Glomerular visceral epithelial cell (primary cell): Measurements from ENCODE around the gene CEP120.
"Not testable (repeated sequence)": the region's sequence is repeated elsewhere in the genome, so short reads cannot be mapped to it uniquely, and the experiment has no call there.

ENCODE experiments used
- DNase-seq: peaks from one replicate; pipeline ENCODE4 v3.0.0-alpha.2; 2016; ENCODE audit errors: extremely low spot score

The CEP120 gene

DNA sequence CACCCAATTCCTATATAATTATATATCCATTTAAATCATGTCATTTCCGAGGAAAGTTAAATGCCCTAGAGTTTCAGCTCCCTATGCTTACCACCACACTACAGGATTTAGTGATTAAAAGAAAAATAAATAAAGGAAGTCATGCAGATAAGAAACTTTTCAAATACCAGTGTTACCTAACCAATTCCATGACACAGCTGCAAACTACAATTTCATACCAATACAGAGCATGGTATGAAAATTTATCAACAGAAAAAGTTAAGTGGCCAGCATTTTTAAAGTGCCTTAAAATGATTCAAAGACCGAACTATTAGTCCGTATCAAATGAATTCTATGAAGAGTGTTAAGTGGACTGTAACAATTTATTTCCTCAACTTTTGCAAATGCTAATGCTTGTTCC is 35.9 kb downstream of the CEP120 start:
- DNase-seq: no peak

DNA sequence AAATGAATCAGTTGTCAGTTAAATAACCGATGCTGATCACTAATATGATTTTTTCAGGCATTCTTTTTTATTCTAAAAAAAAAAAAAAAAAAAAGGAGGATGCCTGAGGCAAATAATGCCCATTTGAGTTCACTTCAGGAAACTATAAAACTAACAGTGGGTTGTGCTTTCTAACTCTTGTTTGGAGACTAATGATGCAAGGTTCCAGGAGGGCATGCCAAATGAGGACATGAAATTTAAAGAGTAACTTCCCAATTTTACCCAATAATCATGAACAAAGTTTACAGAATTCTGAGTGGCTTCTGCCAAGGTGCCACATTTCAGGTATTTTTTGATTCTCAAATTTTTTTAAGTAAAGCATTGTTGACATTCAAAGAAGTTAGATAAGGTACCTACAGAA is 41.0 kb downstream of the CEP120 start:
- DNase-seq: no peak

DNA sequence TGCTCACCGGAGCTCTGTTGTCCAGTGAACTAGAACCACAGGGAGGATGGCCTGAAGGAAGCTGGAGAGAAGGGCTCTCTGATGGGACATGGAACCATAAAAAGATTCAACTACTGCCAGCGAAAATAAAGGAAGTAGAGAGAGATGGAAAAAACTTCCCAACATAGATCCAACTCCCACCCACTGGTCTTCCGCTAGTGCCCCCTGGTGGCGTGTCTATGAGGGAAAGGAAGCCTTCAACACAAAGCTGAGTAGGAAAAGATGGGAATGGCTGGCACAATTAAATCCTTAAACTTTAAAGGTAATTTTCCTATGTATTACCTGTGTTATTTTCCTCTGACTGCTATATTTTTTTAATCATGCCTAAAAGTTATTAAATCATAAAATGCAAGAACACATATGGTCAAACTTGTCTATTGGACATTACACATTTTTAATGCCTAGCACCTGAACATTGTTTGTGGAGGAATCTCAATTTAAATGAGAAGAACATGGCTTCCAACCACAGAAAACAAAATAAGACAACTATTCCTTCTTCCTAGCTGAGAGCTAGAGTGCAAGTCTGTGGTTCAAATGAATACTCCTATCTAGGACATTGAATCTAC is 51.5 kb downstream of the CEP120 start:
- peak; percentile 20 for DNase-seq

DNA sequence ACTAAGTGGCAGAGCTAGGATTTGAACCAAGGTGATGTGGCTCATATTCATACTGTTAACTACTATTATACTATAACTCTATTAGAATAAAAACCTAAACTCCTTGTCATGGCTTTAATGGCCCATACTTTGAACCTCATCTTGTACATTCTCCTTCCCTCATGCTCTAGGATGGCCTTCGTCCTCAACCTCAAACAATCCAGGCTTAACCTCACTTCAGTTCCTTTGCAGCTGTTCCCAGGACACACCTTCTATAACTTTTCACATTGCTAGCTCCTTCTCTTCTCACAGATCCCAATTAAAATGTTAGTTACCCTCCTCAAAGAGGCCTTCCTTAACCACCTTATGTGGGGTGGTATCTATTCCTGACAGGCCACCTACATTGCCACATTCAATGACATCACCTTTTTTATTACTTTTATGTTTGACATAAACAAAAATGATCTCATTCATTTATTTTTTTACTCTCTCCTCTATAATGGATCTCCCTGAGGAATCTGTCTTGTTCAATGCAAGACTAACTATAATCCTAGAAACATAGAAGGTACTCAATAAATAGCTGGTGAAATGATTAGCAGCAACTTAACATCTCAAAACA is 53.7 kb downstream of the CEP120 start:
- no peak for DNase-seq

DNA sequence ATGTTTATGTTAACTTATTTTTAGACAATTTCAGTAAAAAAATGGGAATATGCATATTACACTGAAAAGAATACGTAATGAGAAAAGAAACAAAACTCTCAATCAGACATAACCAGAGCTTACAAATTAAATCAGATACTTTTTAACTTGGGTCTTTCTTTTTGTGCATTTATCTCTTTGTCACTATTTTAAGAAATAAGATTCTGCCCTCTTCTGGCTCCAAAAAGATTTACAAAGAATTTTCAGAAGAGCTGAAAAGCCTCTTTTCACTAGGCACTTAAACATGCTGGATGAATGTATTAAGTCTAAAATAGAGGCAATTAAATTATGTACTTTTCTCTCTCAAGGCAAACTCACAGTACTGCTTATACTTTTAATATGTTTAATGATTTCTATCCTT is 55.5 kb downstream of the CEP120 start:
- no peak for DNase-seq

DNA sequence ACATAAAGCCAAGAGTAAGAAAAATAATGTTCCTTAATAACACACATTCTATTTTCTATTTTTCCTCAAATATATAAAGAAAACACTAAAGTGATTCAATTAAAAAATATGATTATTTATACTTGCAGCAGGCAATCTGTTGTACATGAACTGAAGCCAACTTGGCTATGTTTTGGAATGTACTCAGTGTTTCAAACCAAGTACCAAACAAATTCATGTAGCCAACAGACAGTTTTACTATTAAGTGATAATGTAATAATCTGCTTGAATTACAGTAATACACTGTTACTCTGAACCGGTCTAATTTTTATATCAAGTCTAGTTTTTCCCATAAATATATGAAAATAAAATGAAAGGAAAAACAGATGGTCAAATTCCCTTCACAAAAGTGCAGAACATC is 58.0 kb downstream of the CEP120 start:
- no peak for DNase-seq

DNA sequence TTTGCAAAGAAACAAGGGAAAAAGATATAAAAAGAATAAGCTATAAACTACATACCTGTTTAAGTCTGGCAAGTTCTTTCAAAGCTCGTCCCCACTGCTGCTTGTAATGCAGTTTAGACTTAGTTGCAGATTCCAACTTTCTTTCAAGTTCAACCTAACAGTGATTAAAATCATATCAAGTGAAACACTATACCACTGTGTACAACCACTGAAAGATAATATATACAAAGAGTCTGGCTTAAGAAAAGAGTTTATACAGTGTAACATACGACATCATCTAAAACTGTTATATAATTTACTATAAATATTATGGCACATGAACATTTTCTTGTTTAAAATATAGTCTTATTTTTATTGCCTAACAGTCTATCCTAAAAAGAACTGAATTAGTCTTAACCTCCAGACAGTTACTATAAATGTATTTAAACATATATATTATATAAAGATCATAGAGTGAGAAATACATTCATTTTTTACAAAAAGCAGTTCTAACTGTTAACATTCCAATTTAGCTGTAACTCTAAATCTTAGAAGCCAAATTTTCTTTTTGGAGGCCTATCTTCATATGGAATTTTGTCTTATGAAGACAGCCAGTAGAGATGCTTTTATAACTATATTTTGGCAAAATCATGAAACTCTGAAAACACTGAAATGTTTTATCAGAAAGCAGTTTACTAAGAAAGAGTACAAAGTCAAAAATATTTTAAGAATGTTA is 58.6 kb downstream of the CEP120 start:
- DNase-seq: no peak

DNA sequence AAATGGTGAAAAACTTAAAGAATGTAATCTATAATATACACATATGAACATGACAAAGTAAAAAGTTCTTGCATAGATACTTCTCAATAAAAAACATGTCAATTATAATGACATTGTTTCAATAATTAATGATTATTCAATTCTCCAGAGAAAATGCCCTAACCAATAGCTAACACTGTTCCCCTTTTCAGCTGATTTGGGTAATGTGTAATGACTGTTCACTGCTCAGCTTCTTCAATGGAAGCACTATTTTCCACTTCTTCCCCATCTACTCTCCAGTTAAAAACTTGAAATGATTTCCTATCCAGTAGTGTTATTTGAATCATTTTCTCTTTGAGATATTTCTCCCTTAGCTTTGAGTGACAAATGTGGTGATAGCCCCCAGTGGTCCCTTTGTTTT is 62.3 kb downstream of the CEP120 start:
- DNase-seq: no peak

DNA sequence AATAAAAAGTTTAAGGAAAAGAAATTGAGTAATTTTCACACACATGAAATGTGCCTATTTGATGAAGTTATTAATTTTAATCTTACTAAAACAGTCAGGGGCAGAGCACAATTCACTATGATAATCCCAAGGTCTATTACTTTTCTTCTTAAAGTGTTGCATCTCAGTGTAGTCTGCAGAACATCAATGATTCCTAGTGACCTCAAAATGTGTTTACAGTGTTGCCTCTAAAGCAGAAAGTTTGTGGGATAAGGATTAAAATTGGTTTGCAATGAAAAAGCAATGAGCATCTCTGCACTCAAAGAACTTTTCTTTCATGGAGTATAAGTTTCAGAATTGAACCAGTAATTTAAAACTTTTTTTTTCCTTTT is 63.0 kb downstream of the CEP120 start:
- no peak for DNase-seq

DNA sequence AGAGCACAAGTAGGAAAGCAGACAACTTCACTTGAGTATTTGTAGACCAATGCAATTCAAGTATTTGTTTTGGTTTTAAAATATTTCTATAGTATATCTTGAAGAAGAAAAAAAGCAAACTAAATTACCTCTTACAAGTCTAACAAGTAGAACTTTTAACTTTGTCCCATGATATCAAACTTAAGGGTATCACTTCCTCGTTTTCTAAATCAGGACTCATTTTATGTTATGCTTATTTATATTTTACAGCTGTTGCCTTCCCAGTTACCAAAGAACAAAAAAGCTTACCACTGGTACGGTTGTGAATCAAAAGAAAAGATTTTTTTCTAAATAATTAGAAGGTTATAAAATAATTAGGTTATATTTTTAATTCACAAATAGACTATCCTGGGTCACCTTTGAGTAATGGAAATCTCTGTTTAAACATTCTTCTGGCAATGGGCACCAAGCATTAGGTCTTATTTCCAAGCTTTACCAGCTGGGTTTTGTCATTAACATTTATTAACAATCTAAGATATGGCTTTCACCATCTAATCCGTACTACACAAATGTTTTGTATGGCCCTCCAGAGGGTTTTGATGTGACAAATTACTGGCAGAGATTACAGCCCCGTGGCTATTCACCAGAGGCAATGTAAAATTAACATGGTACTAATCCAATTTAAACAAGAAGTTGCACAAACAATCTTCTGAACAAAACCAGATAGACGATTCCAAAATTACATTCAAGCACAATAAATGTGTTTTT is 63.6 kb downstream of the CEP120 start:
- DNase-seq: no peak

DNA sequence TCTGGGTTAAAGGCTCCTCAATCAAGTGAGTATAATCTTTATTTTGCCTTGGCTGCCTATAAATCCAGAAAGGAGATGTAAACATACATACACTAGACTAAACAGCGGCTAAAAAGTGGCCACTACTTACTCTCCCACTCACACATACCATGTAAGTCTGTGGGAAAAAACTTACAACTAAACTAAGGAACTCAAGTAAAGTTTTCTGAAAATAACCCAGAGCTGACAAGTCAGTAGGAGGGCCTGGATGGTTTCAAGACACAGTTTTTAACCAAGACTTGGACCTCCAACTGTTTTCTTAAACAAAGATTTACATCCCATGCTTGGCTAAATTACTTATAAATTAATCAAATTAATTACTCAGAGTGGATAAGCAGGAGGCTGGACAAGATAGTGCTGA is 64.5 kb downstream of the CEP120 start:
- DNase-seq: no peak

DNA sequence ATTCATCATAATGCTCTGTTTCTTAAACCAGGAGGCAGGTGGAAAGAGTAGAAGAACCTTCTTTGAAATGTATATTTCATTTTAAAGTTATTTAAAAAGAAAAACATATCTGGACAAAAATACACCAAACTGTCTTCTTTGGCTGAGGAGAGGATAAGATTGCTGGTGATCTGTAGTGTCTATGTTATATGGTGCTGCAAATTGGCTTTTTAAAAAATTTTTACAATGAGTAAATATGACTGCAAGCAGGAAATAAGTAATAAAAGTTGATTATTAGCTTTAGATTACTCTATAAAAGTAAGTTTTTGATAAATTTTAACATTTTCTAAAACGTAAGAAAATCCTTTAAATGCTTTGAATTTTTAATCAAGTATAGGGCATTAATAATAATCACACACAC is 64.9 kb downstream of the CEP120 start:
- no peak for DNase-seq

DNA sequence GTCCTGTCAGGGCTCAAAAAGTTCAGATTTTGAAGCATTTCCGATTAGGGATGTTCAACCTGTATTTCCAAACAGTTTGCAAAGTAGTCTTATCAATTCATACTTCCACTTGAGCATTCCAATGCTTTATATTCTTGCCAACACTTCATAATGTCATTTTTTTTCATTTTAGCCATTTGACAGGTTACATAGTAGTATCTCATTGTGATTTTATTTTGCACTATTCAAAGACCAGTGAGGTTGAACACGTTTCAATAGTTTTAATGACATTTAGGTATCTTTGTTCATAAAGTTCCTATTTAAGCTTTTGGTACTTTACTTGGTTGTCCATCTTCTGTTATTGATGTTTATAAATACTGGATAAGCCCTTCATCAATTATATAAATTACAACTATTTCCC is 71.4 kb downstream of the CEP120 start:
- DNase-seq: no peak

DNA sequence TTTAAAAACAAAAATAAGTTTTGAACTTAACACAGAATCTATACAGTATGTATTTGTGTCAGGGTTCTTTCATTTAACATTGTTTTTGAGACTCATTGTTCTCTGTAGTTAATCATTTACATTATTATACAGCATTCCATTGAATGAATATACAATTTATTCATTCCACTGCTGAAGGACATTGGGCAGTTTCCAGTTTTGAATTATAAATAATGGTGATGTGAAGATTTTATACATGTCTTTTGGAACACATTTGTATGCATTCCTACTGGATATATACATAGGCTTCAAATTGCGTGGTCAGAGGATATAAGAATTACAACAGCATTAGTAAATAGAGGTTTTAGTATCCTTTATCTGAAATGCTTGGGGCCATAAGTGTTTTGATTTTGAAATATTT is 72.0 kb downstream of the CEP120 start:
- DNase-seq: no peak

DNA sequence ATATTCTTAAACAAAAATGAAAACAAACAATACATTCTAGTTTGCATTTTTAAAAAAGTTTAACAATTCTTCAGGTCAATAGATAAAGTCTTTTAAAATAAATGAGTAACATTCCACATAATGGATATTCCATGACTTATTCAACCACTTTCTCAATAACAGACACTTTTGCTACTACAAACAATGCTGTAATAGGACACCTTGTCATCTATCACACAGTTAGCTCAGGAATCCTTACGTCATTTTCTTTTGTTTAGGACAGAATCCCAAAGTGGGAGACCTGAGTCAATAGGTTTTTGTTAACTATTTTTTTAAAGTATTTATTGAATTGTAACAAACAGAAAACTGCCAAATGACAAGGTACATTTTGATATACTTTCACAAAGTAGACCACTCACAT is 72.5 kb downstream of the CEP120 start:
- no peak for DNase-seq

DNA sequence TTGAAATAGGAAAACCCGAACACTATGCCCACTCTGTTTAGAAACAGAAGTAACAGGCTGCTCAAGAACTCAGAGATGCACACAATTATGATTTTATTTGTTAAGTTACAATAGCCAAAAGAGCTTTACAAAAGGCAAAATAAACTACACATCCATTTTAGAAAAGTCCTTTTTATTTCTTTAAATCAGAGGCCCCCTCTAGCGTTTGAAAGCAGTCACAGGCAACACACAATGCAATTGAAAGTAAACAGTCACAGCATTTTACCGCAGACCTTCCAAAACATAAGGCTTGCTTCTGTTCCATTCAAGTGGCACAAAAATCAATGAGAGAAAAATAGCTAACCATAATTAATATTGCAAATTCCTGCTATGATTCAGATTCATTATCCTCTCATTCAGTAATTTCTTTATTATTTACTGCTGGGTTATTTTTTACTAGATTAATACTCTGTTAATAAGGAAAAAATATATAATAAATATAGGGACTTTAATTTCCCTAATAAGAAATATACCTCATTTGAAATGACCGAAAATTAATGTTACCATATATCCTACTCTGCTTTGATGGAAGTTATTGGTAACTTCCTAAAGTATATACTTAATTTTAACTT is 78.3 kb downstream of the CEP120 start:
- DNase-seq: peak; percentile 18

DNA sequence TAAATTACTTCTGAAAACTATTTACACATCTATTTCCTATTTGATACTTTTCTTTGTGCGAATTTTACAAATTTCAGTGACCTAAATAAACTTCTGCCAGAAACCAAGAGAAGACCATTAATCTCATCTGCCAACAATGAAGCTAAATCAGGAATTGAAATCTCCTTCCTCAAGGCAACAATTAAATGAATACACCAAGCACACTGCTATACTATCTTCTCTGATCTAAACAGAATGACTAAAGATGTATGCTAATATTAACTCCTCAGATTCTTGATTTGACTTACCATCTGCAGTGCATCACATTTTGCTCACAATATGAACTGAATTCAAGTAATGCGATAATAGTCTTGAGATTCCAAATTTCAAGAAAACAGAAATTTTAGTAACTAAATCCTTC is 82.3 kb downstream of the CEP120 start:
- no peak for DNase-seq

DNA sequence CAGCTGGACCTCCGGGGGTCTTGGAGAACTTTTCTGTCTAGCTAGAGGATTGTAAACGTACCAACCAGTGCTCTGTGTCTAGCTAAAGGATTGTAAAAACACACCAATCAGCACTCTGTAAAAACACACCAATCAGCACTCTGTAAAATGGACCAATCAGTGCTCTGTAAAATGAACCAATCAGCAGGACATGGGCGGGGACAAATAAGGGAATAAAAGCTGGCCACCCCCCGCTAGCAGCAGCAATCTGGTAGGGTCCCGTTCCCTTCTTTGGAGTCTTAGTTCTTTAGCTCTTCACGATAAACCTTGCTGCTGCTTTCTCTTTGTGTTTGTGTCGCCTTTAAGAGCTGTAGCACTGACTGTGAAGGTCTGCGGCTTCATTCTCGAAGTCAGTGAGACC is 114.8 kb downstream of the CEP120 start:
- not testable (repeated sequence) for DNase-seq

DNA sequence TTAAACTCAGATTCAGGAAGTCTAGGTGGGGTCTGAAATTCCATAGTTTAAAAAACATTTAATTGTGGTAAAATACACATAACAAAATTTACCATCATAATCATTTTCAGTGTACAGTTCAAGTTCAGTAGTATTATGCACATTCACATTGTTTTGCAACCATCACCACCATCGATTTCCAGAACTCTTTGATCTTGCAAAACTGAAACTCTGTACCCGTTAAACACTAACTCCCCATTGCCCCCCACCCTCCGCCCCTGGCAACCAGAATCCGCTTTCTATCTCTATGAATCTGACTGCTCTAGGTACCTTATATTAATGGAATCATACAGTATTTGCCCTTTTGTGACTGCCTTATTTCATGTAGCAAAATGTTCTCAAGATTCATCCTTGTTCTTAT is 117.5 kb downstream of the CEP120 start:
- DNase-seq: no peak

DNA sequence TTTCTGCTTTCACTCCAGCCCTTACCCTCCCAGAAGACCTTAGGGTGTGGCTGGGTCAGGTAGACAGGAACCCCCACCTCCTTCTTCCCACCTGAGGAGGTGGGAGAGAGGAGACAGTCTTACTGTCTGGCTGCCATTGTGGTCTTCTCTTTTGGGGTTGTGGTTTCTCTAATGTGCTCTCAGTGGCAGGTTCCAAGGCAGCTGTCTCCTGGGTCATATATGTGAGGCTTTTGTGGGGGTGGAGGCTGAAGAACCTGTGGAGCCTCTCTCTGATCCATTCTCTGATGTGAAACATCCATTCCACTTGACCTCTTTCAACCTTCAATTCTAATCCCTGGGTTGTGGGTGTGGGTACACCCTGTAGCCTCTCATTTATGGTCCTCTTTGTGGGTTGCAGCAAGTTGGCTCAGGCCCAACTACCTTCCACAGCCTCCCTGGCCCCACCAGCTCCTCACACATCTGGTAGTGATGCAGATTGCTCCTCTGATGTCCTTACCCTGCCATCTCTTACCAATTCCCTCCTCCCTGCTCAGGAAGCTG is 118.4 kb downstream of the CEP120 start:
- DNase-seq: no peak

DNA sequence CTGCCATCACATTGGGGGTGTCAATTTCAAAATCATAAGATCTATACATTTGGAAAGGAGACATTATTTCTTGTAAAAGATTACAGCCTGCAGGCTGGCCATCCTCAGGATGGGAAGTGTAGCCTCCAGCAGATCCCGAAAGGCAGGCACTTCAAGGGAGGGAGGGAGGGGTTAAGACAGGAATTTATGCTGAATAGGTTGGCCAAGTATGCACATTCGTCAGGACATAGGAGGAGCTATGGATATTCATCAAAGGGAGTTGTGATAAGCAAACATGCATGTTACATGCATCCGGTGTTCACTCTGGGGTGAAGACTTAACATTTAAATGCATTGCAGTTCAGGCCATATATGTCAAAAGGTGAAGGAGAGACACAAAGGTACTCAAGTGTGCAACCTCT is 119.4 kb downstream of the CEP120 start:
- DNase-seq: no peak

DNA sequence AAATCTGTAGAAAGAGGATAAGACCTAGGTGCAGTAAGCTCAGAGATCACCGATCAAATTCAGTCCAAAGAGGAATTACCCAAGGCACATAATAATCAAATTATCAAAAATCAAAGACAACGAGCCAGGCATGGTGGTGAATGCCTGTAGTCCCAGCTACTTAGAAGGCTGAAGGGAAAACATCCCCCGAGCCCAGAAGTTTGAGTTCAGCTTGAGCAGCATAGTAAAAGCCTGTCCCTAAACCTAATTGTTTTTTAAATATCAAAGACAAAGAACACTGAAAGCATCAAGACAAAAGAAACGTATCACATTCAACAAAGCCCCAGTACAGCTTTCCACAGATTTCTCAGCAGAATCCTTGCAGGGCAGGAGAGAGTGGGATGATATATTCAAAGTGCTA is 122.9 kb downstream of the CEP120 start:
- no peak for DNase-seq
